ENCODE data around the gene MAP3K14. TPM values are rescaled to one million over a fixed set of nuclear protein-coding genes. Genes with fewer than 3 reads are reported as not detected.

The MAP3K14 gene
- total RNA-seq, 1 donor from 2014 or later, result 19.1 TPM

- DNase-seq (ENCODE audit: low spot score) (no peak), ATAC-seq (no peak)
- intact Hi-C loops (cut with DNase I), result no loop called here
These were observed 27.2 kb downstream of the MAP3K14 start for GRCh38 chr17:45289301-45290268.

DNA sequence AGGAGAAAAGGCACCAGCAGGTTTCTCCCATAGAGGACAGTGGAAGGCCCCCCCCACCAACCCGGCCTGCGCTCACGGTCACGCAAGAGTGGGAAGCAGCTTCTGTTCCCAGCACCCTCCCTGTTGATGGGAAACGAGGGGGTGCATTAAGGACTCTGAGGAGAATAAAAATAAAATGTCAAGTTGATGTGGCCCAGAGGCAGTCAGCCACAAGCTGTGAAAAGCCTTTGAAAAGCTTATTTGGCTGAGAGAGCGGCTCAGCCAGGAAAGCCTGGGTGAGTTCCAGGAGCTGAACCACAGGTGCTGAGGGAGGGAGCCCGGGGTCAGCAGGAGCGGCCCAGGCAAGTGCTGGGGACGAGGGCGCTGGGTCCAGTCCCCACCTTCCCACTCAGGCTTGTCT, 28.0 kb downstream of the MAP3K14 start:
- ATAC-seq (no peak), DNase-seq (ENCODE audit: low spot score) (no peak)
- intact Hi-C loops (cut with DNase I), result no loop called here

GRCh38 chr17:45287526-45288500, 29.0 kb downstream of the MAP3K14 start:
- intact Hi-C loops (cut with DNase I), result no loop called here
- ATAC-seq (no peak), DNase-seq (ENCODE audit: low spot score) (no peak)

GRCh38 chr17:45286286-45286685, 30.5 kb downstream of the MAP3K14 start:
- no peak for ATAC-seq
- intact Hi-C loops (cut with DNase I), result no loop called here

GRCh38 chr17:45284176-45285140, 32.4 kb downstream of the MAP3K14 start:
- intact Hi-C loops (cut with DNase I), result no loop called here
- DNase-seq (ENCODE audit: low spot score) (no peak), ATAC-seq (peak; percentile 38)

More at GRCh38 chr17:45286286-45286685, 30.5 kb downstream of the MAP3K14 start:
- DNase-seq (ENCODE audit: low spot score), result no peak

- no peak for DNase-seq (ENCODE audit: low spot score)
- intact Hi-C loops (cut with DNase I), result no loop called here
These were observed 33.1 kb downstream of the MAP3K14 start for GRCh38 chr17:45283711-45284110.

DNA sequence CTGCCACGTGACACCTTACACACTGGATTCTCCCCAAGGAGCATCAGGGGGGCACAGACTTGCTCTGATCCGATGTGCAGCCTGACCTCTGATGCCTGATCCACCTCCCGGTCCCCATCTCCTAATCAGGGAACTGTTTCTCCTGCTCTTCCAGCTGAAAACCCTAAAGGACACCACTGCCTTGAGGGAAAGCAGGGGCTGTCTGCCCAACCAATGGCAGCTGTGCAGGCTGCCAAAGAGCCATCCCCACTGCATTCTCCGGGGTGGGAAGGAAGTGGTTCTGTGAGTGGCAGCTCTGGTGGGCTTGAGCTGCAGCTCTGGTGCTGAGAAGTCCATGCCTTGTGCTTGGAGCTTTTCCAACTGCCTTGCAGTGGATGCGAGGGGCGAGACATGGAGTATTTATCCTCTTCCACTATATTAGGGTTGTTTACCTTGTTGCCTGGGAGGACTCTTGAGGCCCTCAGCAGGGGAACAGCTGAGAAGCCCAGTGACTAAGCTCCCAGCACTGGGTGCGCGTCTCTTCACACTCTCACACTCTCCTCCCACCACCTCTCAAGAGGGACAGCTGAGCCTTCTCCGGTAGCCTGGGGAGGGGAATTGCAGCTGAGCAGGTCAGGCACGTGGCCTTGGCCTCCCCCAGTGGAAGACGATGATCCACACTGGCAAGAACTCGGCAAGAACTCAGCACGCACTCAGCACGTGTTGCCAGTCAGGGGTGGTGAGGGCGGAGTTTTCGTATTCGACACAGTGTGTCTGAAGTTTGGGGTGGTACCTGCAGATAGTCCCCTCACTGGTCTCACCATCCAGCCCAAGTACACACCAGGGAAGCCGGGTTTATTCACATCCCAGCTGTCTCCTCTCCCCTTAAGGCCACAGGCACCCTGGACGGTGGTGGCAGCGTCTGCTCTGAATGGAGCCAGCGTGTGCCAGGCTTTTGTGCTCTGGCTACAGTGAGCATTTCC, 33.9 kb downstream of the MAP3K14 start:
- no peak for ATAC-seq
- intact Hi-C loops (cut with DNase I), result no loop called here
- DNase-seq (ENCODE audit: low spot score), result no peak

More at GRCh38 chr17:45283711-45284110, 33.1 kb downstream of the MAP3K14 start:
- no peak for ATAC-seq

DNA sequence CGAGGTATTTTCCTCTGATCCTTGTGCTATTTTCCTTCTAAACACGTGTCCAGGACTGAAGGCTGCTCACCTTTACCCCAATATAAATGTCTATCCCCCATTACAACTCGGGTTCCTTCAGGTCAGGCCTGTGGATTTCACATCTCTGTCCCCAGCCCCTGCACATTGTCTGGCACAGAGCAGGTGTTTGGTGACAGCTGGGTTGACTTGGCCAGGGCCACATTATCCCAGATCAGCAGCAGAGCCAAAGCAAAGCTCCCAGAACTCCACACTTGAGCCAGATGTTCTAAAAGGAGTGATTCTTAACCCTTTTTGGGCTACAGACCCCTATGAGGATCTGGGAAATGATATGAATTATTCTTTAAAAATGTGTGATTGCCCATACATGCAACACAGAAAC, 36.9 kb downstream of the MAP3K14 start:
- ATAC-seq, result no peak
- no peak for DNase-seq (ENCODE audit: low spot score)
- intact Hi-C loops (cut with DNase I), result no loop called here

DNA sequence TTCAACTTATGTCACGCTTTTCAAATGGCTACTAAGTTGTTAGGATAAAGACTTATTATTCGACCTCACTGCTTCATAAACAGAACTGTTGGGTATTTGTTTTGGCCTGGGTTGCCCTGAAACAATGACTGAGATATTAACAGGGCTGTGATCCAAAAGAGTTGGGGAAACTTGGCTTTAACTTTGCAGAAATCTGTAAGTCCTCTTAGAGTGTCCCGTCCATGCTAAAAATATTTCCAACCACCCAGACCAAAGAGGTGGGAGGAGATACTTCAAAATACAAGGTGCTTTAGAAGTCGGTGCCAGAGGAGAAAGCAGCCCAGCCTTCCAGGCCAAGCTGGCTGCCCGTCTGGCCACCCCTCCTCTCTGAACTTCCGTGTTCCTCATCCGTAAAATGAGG, 38.8 kb downstream of the MAP3K14 start:
- ATAC-seq, result peak; percentile 58
- no peak for DNase-seq (ENCODE audit: low spot score)
- intact Hi-C loops (cut with DNase I), result loop anchor here (2.0 kb wide), 1 partner anchor 105 kb away; no protein-coding TSS in a partner anchor

- ATAC-seq, result peak; percentile 85
- intact Hi-C loops (cut with DNase I), result loop anchor here (2.0 kb wide), 1 partner anchor 105 kb away; no protein-coding TSS in a partner anchor
- DNase-seq (ENCODE audit: low spot score), result peak; percentile 95
These were observed 39.5 kb downstream of the MAP3K14 start for GRCh38 chr17:45277216-45277849.

GRCh38 chr17:45276031-45276430, 40.8 kb downstream of the MAP3K14 start:
- DNase-seq (ENCODE audit: low spot score) (no peak), ATAC-seq (peak; percentile 18)
- intact Hi-C loops (cut with DNase I), result loop anchor here (2.0 kb wide), 1 partner anchor 107 kb away; no protein-coding TSS in a partner anchor

DNA sequence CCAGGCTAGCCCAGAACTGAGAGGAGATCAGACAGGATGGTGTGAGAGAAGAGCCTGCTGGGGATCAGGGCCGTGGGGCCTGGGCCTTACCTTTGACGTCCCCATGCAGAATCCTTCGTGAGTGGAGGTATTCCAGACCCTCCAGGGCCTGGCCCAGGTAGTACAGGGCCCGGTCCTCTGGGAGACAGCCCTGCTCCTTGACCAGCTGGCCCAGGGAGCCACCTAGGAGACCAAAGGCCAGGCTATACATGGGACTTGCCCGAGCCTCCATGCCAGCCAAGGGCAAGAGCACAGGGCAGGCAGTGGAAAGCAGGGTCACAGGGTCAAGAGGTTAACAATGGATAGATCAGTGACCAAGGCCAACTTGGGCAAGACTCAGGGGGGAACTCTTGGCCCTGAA, 42.8 kb downstream of the MAP3K14 start:
- no peak for DNase-seq (ENCODE audit: low spot score)
- intact Hi-C loops (cut with DNase I), result no loop called here
- ATAC-seq, result no peak

DNA sequence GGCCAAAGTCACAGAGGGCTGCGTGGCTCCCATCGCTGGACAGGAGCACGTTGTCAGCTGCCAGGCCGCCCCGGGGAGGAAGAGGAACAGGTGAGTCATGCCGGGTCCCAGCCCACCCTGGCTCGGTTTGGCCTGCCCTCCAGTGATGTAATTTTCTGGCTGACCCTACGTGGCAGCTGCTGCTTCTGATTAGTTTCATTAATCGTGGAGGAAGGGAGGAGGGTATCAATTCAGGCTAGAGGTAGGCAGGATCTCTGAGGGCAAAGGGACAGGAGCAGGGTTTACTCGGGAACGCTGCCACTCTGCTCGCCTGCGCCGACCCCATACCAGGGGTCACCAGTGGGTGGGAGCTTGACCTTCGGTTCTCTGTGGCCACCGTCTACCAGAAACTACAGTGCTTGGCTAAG, 43.3 kb downstream of the MAP3K14 start:
- intact Hi-C loops (cut with DNase I), result no loop called here
- no peak for ATAC-seq
- DNase-seq (ENCODE audit: low spot score), result no peak

DNA sequence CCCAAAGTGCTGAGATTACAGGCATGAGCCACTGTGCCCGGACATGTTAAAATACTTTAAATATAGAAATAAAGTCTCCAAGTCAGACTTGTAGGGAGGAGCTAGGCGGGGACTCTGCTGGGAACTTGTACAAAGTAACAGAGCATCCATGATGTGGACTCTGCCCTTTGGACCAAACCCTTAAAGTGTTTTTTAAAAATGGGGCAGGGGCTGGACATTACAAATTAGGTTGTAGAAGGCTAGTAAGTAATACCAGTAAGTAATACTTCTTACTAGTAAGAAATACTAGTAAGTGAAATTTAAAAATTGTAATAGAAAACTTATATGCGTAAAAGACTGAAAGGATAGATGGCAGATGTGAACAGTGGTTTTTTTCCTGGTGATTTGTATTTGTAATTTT, 45.2 kb downstream of the MAP3K14 start:
- ATAC-seq (no peak), DNase-seq (ENCODE audit: low spot score) (no peak)
- intact Hi-C loops (cut with DNase I), result no loop called here

DNA sequence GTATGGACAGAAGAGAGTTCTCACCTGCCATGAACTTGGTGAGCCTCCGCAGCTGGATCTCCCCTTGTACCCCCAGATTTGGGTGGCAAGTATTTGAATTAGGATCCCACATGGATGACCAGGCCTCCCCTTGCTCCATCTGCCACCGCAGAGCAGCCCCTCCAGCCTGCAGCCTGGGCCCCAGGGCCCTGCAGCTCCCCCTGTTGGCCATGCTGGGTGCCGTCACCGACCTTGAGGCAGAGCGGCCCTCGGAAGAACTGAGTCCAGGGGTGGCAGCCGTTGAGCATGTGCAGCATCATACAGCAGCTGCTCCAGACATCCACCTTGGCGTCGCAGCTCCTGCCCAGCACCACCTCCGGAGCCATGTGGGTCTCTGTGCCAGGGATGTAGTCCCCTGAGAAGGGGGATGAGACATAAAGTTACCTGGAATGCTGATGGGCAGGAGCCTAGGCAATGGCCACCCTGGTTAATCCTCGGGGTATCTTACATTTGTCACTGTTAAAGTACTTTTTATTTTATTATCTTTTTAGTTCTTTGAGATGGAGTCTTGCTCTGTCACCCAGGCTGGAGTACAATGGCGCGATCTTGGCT, 45.9 kb downstream of the MAP3K14 start:
- ATAC-seq, result no peak
- no peak for DNase-seq (ENCODE audit: low spot score)
- intact Hi-C loops (cut with DNase I), result no loop called here

DNA sequence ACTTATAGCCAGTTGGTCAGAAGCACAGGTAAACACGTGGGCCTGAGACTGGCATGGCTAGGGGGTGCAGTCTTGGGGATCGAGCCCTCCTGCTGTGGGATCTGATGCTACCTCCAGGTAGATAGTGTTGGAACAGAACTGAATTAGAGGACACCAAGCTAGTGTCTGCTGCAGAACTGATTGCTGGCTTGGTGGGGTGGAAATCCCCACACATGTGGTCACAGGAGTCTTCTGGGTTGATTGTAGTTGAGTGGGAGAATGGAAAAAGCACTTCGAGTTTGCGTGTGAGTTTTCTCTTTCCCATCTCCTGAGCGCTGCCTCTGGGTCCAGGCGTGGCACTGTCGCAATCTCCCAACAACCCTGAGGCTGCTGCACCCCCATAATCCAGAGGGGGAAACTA, 46.9 kb downstream of the MAP3K14 start:
- intact Hi-C loops (cut with DNase I), result no loop called here
- ATAC-seq, result no peak

More for the DNA sequence above, 46.9 kb downstream of the MAP3K14 start:
- no peak for DNase-seq (ENCODE audit: low spot score)
